ES-I3 (cell line): Measurements from ENCODE around the gene WNK2.
"Not testable (repeated sequence)": the region's sequence is repeated elsewhere in the genome, so short reads cannot be mapped to it uniquely, and the experiment has no call there.

ENCODE experiments used
- H3K36me3 ChIP-seq: 2 replicates; pipeline ENCODE4 v1.6.1; 2013; ENCODE audit warnings: mild to moderate bottlenecking, low read length, control low read depth, moderate library complexity; ENCODE audit not compliant: insufficient read depth
- H3K4me1 ChIP-seq: 2 replicates; pipeline ENCODE4 v1.6.1; 2013; ENCODE audit warnings: mild to moderate bottlenecking, control low read depth, low read length; ENCODE audit not compliant: insufficient read depth
- H3K9ac ChIP-seq: 2 replicates; pipeline ENCODE4 v1.6.1; 2013; ENCODE audit warnings: low read depth, mild to moderate bottlenecking, low read length, moderate library complexity
- H3K9me3 ChIP-seq: 2 replicates; pipeline ENCODE4 v1.6.1; 2013; ENCODE audit warnings: mild to moderate bottlenecking, low read length, moderate library complexity; ENCODE audit not compliant: control insufficient read depth, insufficient read depth

Gene WNK2

GRCh38 chr9:93246526-93246925 is 62.6 kb downstream of the WNK2 start:
- H3K9me3 ChIP-seq, result no peaks in the 10 kb centered on the region
- peaks cover 4% of the 10 kb centered on the region; the same call in 1 of the 2 replicates for H3K36me3 ChIP-seq
- H3K4me1 ChIP-seq, result peaks cover 4% of the 10 kb centered on the region; the same call in 1 of the 2 replicates
- no peak overlapping the region for H3K9ac ChIP-seq

GRCh38 chr9:93247099-93247865 is 63.3 kb downstream of the WNK2 start:
- Histone ChIP-seq H3K36me3 (peaks cover 4% of the 10 kb centered on the region; the same call in 1 of the 2 replicates), H3K4me1 (peaks cover 4% of the 10 kb centered on the region; the same call in 1 of the 2 replicates), H3K9ac (no peak overlapping the region), H3K9me3 (no peaks in the 10 kb centered on the region)

- Histone ChIP-seq H3K4me1 (peaks cover 4% of the 10 kb centered on the region; the same call in 1 of the 2 replicates), H3K9me3 (no peaks in the 10 kb centered on the region), H3K36me3 (0 out of 2 replicates have a peak, but pooled peaks cover 4% of the 10 kb centered on the region), H3K9ac (no peak overlapping the region)
Observed at GRCh38 chr9:93247892-93248291, 64.0 kb downstream of the WNK2 start.

GRCh38 chr9:93248386-93249040 is 64.6 kb downstream of the WNK2 start:
- Histone ChIP-seq H3K9me3 (no peaks in the 10 kb centered on the region), H3K4me1 (peaks cover 4% of the 10 kb centered on the region; the same call in 1 of the 2 replicates), H3K36me3 (0 out of 2 replicates have a peak, but pooled peaks cover 4% of the 10 kb centered on the region), H3K9ac (no peak overlapping the region)

- H3K9ac ChIP-seq, result no peak overlapping the region
- H3K36me3 ChIP-seq, result 0 out of 2 replicates have a peak, but pooled peaks cover 4% of the 10 kb centered on the region
- peaks cover 4% of the 10 kb centered on the region; the same call in 1 of the 2 replicates for H3K4me1 ChIP-seq
- H3K9me3 ChIP-seq, result no peaks in the 10 kb centered on the region
Observed at GRCh38 chr9:93250185-93250584, 66.2 kb downstream of the WNK2 start.

- not testable (repeated sequence) for H3K4me1 ChIP-seq, H3K36me3 ChIP-seq, H3K9me3 ChIP-seq, H3K9ac ChIP-seq
Observed at GRCh38 chr9:93251309-93251708, 67.4 kb downstream of the WNK2 start.

GRCh38 chr9:93252116-93252780 is 68.3 kb downstream of the WNK2 start:
- Histone ChIP-seq H3K9me3 (no peaks in the 10 kb centered on the region), H3K9ac (no peak overlapping the region), H3K36me3 (0 out of 2 replicates have a peak, but pooled peaks cover 4% of the 10 kb centered on the region), H3K4me1 (peaks cover 4% of the 10 kb centered on the region; the same call in 1 of the 2 replicates)

GRCh38 chr9:93252781-93253530 is 69.0 kb downstream of the WNK2 start:
- peaks cover 4% of the 10 kb centered on the region; the same call in 1 of the 2 replicates for H3K4me1 ChIP-seq
- no peak overlapping the region for H3K9ac ChIP-seq
- H3K9me3 ChIP-seq, result no peaks in the 10 kb centered on the region
- H3K36me3 ChIP-seq, result 0 out of 2 replicates have a peak, but pooled peaks cover 4% of the 10 kb centered on the region

- Histone ChIP-seq H3K36me3 (0 out of 2 replicates have a peak, but pooled peaks cover 4% of the 10 kb centered on the region), H3K4me1 (0 out of 2 replicates have a peak, but pooled peaks cover under 1% of the 10 kb centered on the region), H3K9ac (no peak overlapping the region), H3K9me3 (no peaks in the 10 kb centered on the region)
Observed at GRCh38 chr9:93253633-93254032, 69.7 kb downstream of the WNK2 start.

GRCh38 chr9:93254061-93254481 is 70.1 kb downstream of the WNK2 start:
- Histone ChIP-seq H3K36me3 (0 out of 2 replicates have a peak, but pooled peaks cover 4% of the 10 kb centered on the region), H3K9ac (no peak overlapping the region), H3K4me1 (no peaks in the 10 kb centered on the region), H3K9me3 (no peaks in the 10 kb centered on the region)

GRCh38 chr9:93254806-93255493 is 71.0 kb downstream of the WNK2 start:
- Histone ChIP-seq H3K36me3 (0 out of 2 replicates have a peak, but pooled peaks cover 4% of the 10 kb centered on the region), H3K9me3 (no peaks in the 10 kb centered on the region), H3K9ac (no peak overlapping the region), H3K4me1 (no peaks in the 10 kb centered on the region)

GRCh38 chr9:93255494-93255867 is 71.5 kb downstream of the WNK2 start:
- Histone ChIP-seq H3K4me1 (no peaks in the 10 kb centered on the region), H3K9ac (no peak overlapping the region), H3K36me3 (0 out of 2 replicates have a peak, but pooled peaks cover under 1% of the 10 kb centered on the region), H3K9me3 (no peaks in the 10 kb centered on the region)
